Kidney (tissue), 14 donors: Measurements from ENCODE around the gene OR11G2. TPM values are rescaled to one million over a fixed set of nuclear protein-coding genes. Genes with fewer than 3 reads are reported as not detected.
"Not testable (repeated sequence)": the region's sequence is repeated elsewhere in the genome, so short reads cannot be mapped to it uniquely, and the experiment has no call there.

Source experiments
- DNase-seq, 5 donors: peaks; one replicate each; pipeline ENCODE4 v3.0.0-alpha.2; 2013 to 2020
- FAIRE-seq: peaks from 2 replicates; lab custom pipeline; 2012; peaks lifted over from hg19 to GRCh38; lab: Jason Lieb, UNC
- H3K27ac ChIP-seq, 2 donors: one replicate each; pipeline ENCODE4 v1.7.0; 2013; ENCODE audit warnings: low read depth in 2 of 2, low read length in 2 of 2, inconsistent platforms in 1 of 2
- H3K27me3 ChIP-seq: one replicate; pipeline ENCODE4 v1.7.1; 2013; ENCODE audit warnings: low read length, inconsistent platforms; ENCODE audit not compliant: control insufficient read depth, insufficient read depth
- H3K36me3 ChIP-seq, 3 donors: one replicate each; pipeline versions ENCODE4 v1.7.0 to v1.7.1; 2013; ENCODE audit warnings: low read length in 3 of 3, control low read depth in 1 of 3, inconsistent platforms in 1 of 3; ENCODE audit not compliant: insufficient read depth in 3 of 3, control insufficient read depth in 2 of 3
- H3K4me1 ChIP-seq, 3 donors: one replicate each; pipeline versions ENCODE4 v1.7.0 to v1.7.1; 2013; ENCODE audit warnings: low read length in 3 of 3, inconsistent platforms in 1 of 3, low read depth in 1 of 3; ENCODE audit not compliant: control insufficient read depth in 2 of 3, insufficient read depth in 2 of 3
- H3K4me3 ChIP-seq, 3 donors: one replicate each; pipeline versions ENCODE4 v1.7.0 to v1.8.1; 2013; ENCODE audit warnings: low read length in 3 of 3, control low read depth in 1 of 3, inconsistent platforms in 1 of 3
- H3K9ac ChIP-seq, 3 donors: one replicate each; pipeline versions ENCODE4 v1.7.0 to v1.7.1; 2013; ENCODE audit warnings: low read length in 3 of 3, control low read depth in 1 of 3, inconsistent platforms in 1 of 3
- H3K9me3 ChIP-seq, 3 donors: one replicate each; pipeline versions ENCODE4 v1.7.0 to v1.7.1; 2013; ENCODE audit warnings: low read length in 3 of 3, control low read depth in 1 of 3, inconsistent platforms in 1 of 3; ENCODE audit not compliant: control insufficient read depth in 2 of 3, insufficient read depth in 1 of 3
- CTCF ChIP-seq: IDR thresholded peaks from 3 replicates; pipeline ENCODE4 v1.5.1; 2012; ENCODE audit warnings: mild to moderate bottlenecking, moderate library complexity, borderline replicate concordance; ENCODE audit not compliant: insufficient read depth; ENCODE audit errors: extremely low read depth
- intact Hi-C: fragments of 100-400 bp; cut with DNase I; formaldehyde crosslinking; loops from one replicate; pipeline ENCODE4 v1.11.1; 2022
- polyA plus RNA-seq: library from polyadenylated mRNA; stranded (reverse); fragments of 350-450 nt; fragmentation: Illumina TruSeq; extraction: RNeasy Lipid Tissue Mini Kit (QIAGEN cat#74804); gene quantifications from one replicate; pipeline ENCODE4 v1.2.3, GENCODE V29; 2014; ENCODE audit warnings: low read depth, low replicate concordance; ENCODE audit not compliant: insufficient read depth
- total RNA-seq: library from RNA; stranded (reverse); fragmentation: NEBNext Ultra II Directional; extraction: Animal tissue kit (Norgen Biotek cat#: 25700); gene quantifications from one replicate; pipeline ENCODE4 v1.2.1, GENCODE V29; 2021
- donor health status: control.
- donor health status: control.
- donor health status: control.
- donor health status: control.
- donor health status: control.
- donor health status: DM: yes; HTN: yes; CAD: no.
- donor health status: Normal renal cell carcinoma (clear cell type).

OR11G2 gene
- total and polyA plus RNA-seq, 2 donors from 2014 or later, result not detected

DNA sequence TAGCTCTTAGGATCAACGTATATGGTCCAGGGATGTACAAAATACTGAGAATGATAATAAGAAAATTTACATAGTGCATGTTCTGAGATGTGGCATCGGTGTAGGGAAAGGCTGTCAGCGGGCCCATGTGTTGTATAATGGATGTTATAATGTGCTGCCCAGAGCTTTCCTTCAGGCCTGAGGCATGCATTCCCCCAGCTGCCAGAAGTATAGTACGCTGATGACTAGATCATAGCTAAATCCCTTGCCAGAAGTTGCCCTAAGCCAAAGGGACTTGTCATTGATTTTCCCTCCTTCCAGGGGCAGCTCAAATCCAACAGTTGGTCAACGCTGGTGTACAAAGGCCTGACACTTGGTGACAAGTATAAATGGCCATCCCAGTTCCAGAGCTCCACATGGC lies 6.5 kb upstream of the OR11G2 start:
- FAIRE-seq (no peak), DNase-seq (no peak)
- Histone ChIP-seq H3K27me3 (no peaks in the 10 kb centered on the region), H3K4me3 (no peak overlapping the region), H3K9me3 (no peaks in the 10 kb centered on the region), H3K9ac (no peak overlapping the region), H3K4me1 (no peaks in the 10 kb centered on the region), H3K27ac (no peak overlapping the region), H3K36me3 (no peaks in the 10 kb centered on the region)
- TF ChIP-seq CTCF, result no peak
- intact Hi-C loops, result no loop called here

DNA sequence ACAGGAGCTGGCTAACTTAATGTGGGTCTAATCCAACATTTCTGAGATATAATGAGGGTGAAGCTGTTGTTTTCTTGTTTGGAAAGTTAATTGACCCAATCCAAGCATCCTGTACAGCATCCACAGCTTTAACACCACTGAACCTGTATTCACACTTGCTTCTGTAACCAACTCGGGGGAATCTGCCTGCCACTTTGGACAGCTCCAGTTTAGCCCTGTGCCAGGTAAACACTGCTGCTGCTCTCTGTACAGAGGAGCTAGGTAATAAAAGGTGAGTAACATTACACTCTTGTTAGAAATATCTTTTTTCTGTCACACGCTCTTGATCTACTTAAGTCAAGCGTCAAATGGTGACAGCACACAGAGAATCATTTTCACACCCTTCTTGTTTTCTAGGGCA lies 700 bp downstream of the OR11G2 start:
- no peaks in the 10 kb centered on the region for H3K27me3 ChIP-seq
- no peak overlapping the region for H3K4me3 ChIP-seq
- H3K27ac ChIP-seq, result no peak overlapping the region
- intact Hi-C loops, result no loop called here
- no peak for TF ChIP-seq CTCF
- no peak for DNase-seq
- no peak overlapping the region for H3K9ac ChIP-seq
- H3K9me3 ChIP-seq, result no peaks in the 10 kb centered on the region
- no peaks in the 10 kb centered on the region for H3K36me3 ChIP-seq
- no peaks in the 10 kb centered on the region for H3K4me1 ChIP-seq
- FAIRE-seq, result no peak

- H3K9me3 ChIP-seq, result no peaks in the 10 kb centered on the region
- no peaks in the 10 kb centered on the region for H3K4me1 ChIP-seq
- H3K27me3 ChIP-seq, result no peaks in the 10 kb centered on the region
- no peak overlapping the region for H3K9ac ChIP-seq
- H3K36me3 ChIP-seq, result no peaks in the 10 kb centered on the region
- no peak overlapping the region for H3K27ac ChIP-seq
- no peak for TF ChIP-seq CTCF
- DNase-seq, result no peak
- intact Hi-C loops, result no loop called here
- no peak overlapping the region for H3K4me3 ChIP-seq
- no peak for FAIRE-seq
Measured at GRCh38 chr14:20194101-20194500, 3.4 kb downstream of the OR11G2 start.

DNA sequence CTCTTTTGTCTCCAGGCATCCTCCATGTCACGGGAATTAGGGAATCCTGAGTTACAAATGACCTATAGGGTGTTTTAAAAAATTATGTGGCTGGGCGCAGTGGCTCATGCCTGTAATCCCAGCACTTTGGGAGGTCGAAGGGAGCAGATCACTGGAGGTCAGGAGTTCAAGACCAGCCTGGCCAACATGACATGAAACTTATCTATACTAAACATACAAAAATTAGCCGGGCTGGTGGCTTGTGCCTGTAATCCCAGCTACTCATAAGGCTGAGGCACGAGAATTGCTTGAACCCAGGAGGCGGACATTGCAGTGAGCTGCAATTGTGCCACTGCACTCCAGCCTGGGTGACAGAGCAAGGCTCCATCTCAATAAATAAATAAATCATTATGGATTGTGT lies 4.5 kb downstream of the OR11G2 start:
- H3K27ac ChIP-seq, intact Hi-C loops, FAIRE-seq, H3K9me3 ChIP-seq, DNase-seq, H3K36me3 ChIP-seq, H3K4me3 ChIP-seq, H3K27me3 ChIP-seq, H3K9ac ChIP-seq, H3K4me1 ChIP-seq: not testable (repeated sequence)
